H9 (cell line): Measurements from ENCODE around the gene RFPL1. TPM values are rescaled to one million over a fixed set of nuclear protein-coding genes. Genes with fewer than 3 reads are reported as not detected.

ENCODE experiments used
- DNase-seq: peaks from one replicate; pipeline ENCODE4 v3.0.0-alpha.2; 2017
- H2AFZ ChIP-seq: one replicate; pipeline ENCODE4 v1.6.1; 2013; ENCODE audit warnings: mild to moderate bottlenecking, low read length, control low read depth, moderate library complexity
- H2AK5ac ChIP-seq: 2 replicates; pipeline ENCODE4 v1.6.1; 2013; ENCODE audit warnings: low read length, control low read depth, mixed read lengths; ENCODE audit not compliant: insufficient read length
- H2BK120ac ChIP-seq: one replicate; pipeline ENCODE4 v1.6.1; 2013; ENCODE audit warnings: low read depth, mild to moderate bottlenecking, low read length, control low read depth, inconsistent platforms; ENCODE audit not compliant: poor library complexity, severe bottlenecking
- H2BK12ac ChIP-seq: 2 replicates; pipeline ENCODE4 v1.6.1; 2013; ENCODE audit warnings: low read length, control low read depth, mixed read lengths, low read depth; ENCODE audit not compliant: insufficient read length
- H2BK15ac ChIP-seq: 2 replicates; pipeline ENCODE4 v1.6.1; 2013; ENCODE audit warnings: low read depth, low read length, control low read depth
- H2BK20ac ChIP-seq: one replicate; pipeline ENCODE4 v1.6.1; 2013; ENCODE audit warnings: low read depth, mild to moderate bottlenecking, low read length, control low read depth, inconsistent platforms; ENCODE audit not compliant: poor library complexity, severe bottlenecking
- H2BK5ac ChIP-seq: 2 replicates; pipeline ENCODE4 v1.6.1; 2013; ENCODE audit warnings: low read length, control low read depth, mixed read lengths; ENCODE audit not compliant: insufficient read length
- H3K14ac ChIP-seq: 2 replicates; pipeline ENCODE4 v1.6.1; 2013; ENCODE audit warnings: low read length, control low read depth; ENCODE audit not compliant: insufficient read depth
- H3K18ac ChIP-seq: 2 replicates; pipeline ENCODE4 v1.6.1; 2013; ENCODE audit warnings: low read depth, mild to moderate bottlenecking, mixed read lengths, low read length, control low read depth; ENCODE audit not compliant: insufficient read length
- H3K23ac ChIP-seq: 2 replicates; pipeline ENCODE4 v1.6.1; 2013; ENCODE audit warnings: low read length, control low read depth, mixed read lengths, low read depth; ENCODE audit not compliant: insufficient read length
- H3K23me2 ChIP-seq: 2 replicates; pipeline ENCODE4 v1.6.1; 2013; ENCODE audit warnings: low read depth, mild to moderate bottlenecking, mixed read lengths, low read length, control low read depth; ENCODE audit not compliant: insufficient read length, poor library complexity, severe bottlenecking
- H3K27ac ChIP-seq: 2 replicates; pipeline ENCODE4 v1.5.1; 2013; ENCODE audit warnings: low read length, control low read depth, mixed read lengths, low read depth; ENCODE audit not compliant: insufficient read length
- H3K27me3 ChIP-seq: 2 replicates; pipeline ENCODE4 v1.6.1; 2013; ENCODE audit warnings: low read length, control low read depth, inconsistent platforms; ENCODE audit not compliant: insufficient read depth
- H3K4ac ChIP-seq: 2 replicates; pipeline ENCODE4 v1.6.1; 2013; ENCODE audit warnings: low read depth, mild to moderate bottlenecking, control low read depth, inconsistent platforms, low read length, moderate library complexity
- H3K4me1 ChIP-seq: 2 replicates; pipeline ENCODE4 v1.6.1; 2013; ENCODE audit warnings: low read length, control low read depth, inconsistent platforms; ENCODE audit not compliant: insufficient read depth
- H3K4me2 ChIP-seq: 2 replicates; pipeline ENCODE4 v1.6.1; 2013; ENCODE audit warnings: low read length, control low read depth, mixed read lengths; ENCODE audit not compliant: insufficient read length, insufficient read depth
- H3K56ac ChIP-seq: 2 replicates; pipeline ENCODE4 v1.6.1; 2013; ENCODE audit warnings: low read depth, mild to moderate bottlenecking, mixed read lengths, low read length, control low read depth; ENCODE audit not compliant: insufficient read length
- H3K79me1 ChIP-seq: 2 replicates; pipeline ENCODE4 v1.6.1; 2013; ENCODE audit warnings: low read depth, mild to moderate bottlenecking, moderate library complexity, low read length, control low read depth, inconsistent platforms; ENCODE audit not compliant: insufficient read depth, poor library complexity, severe bottlenecking
- H3K79me2 ChIP-seq: 2 replicates; pipeline ENCODE4 v1.6.1; 2013; ENCODE audit warnings: low read length, control low read depth, inconsistent platforms; ENCODE audit not compliant: insufficient read depth
- H3K9ac ChIP-seq: 2 replicates; pipeline ENCODE4 v1.6.1; 2013; ENCODE audit warnings: low read length, control low read depth, mixed read lengths; ENCODE audit not compliant: insufficient read length; ENCODE audit errors: extremely low read depth
- H3K9me3 ChIP-seq: one replicate; pipeline ENCODE4 v1.6.1; 2013; ENCODE audit warnings: low read depth, low read length, inconsistent platforms; ENCODE audit not compliant: control insufficient read depth
- H3T11ph ChIP-seq: one replicate; pipeline ENCODE4 v1.6.1; 2013; ENCODE audit warnings: mild to moderate bottlenecking, low read length, control low read depth, inconsistent platforms
- H4K20me1 ChIP-seq: one replicate; pipeline ENCODE4 v1.6.1; 2013; ENCODE audit not compliant: control insufficient read depth, insufficient read length, insufficient read depth
- H4K5ac ChIP-seq: 2 replicates; pipeline ENCODE4 v1.6.1; 2013; ENCODE audit warnings: low read depth, mild to moderate bottlenecking, mixed read lengths, low read length, control low read depth; ENCODE audit not compliant: insufficient read length
- H4K8ac ChIP-seq: replicated peaks from 2 replicates; pipeline ENCODE4 v1.6.1; 2013; ENCODE audit warnings: low read length, control low read depth, mixed read lengths, low read depth; ENCODE audit not compliant: insufficient read length
- H4K91ac ChIP-seq: 2 replicates; pipeline ENCODE4 v1.6.1; 2013; ENCODE audit warnings: low read depth, mild to moderate bottlenecking, moderate library complexity, mixed read lengths, low read length, control low read depth; ENCODE audit not compliant: insufficient read length
- H3K27ac Mint-ChIP-seq, 3 experiments: 2 replicates in 2 of 3; 3 replicates in 1 of 3; pipeline ENCODE4 v1.8.0; 2020 to 2021; ENCODE audit warnings: mixed read lengths in 3 of 3, mild to moderate bottlenecking in 1 of 3, moderate library complexity in 1 of 3
- H3K27me3 Mint-ChIP-seq: 2 replicates; pipeline ENCODE4 v1.8.0; 2021; ENCODE audit warnings: low read depth, mild to moderate bottlenecking, moderate library complexity, mixed read lengths
- H3K36me3 Mint-ChIP-seq, 3 experiments: 2 replicates in 2 of 3; 3 replicates in 1 of 3; pipeline ENCODE4 v1.8.0; 2020 to 2021; ENCODE audit warnings: low read depth in 3 of 3, mixed read lengths in 3 of 3; ENCODE audit not compliant: insufficient read depth in 1 of 3
- H3K4me1 Mint-ChIP-seq, 2 experiments: 2 replicates each; pipeline ENCODE4 v1.8.0; 2020; ENCODE audit warnings: mixed read lengths in 2 of 2
- H3K4me3 Mint-ChIP-seq, 2 experiments: 2 replicates in 1 of 2; 3 replicates in 1 of 2; pipeline ENCODE4 v1.8.0; 2020 to 2021; ENCODE audit warnings: mild to moderate bottlenecking in 2 of 2, mixed read lengths in 2 of 2, moderate library complexity in 1 of 2
- H3K9me3 Mint-ChIP-seq, 2 experiments: 2 replicates in 1 of 2; 3 replicates in 1 of 2; pipeline ENCODE4 v1.8.0; 2020; ENCODE audit warnings: mild to moderate bottlenecking in 2 of 2, mixed read lengths in 2 of 2, moderate library complexity in 1 of 2
- CTCF ChIP-seq: fragments of 200-600 bp; sonication (generic); conservative IDR thresholded peaks from 3 replicates; pipeline ENCODE4 v1.8.0; 2021; ENCODE audit warnings: antibody characterized with exemption, mild to moderate bottlenecking
- WGBS: extraction: QIAGEN DNeasy Blood & Tissue Kit; methylation state at CpG from one replicate; pipeline ENCODE4 v1.1.7; 2013; ENCODE audit warnings: missing lambda C conversion rate, low lambda C conversion rate, mixed read lengths; ENCODE audit not compliant: insufficient read length; ENCODE audit errors: extremely low coverage; 5-methylcytosine and 5-hydroxymethylcytosine counted together
- total RNA-seq: library from RNA; stranded (reverse); gene quantifications from 2 replicates; pipeline ENCODE4 v1.2.1, GENCODE V29; 2021

The RFPL1 gene
- total RNA-seq, 1 experiment from 2014 or later: not detected

- Histone ChIP-seq H2AK5ac (no peak overlapping the region), H2AFZ (no peak overlapping the region), H2BK15ac (no peak overlapping the region), H3K14ac (no peak overlapping the region), H3K4me2 (no peak overlapping the region), H3T11ph (no peak overlapping the region), H3K27ac (no peak overlapping the region), H3K4me1 (no peaks in the 10 kb centered on the region), H2BK20ac (no peak overlapping the region), H2BK12ac (no peak overlapping the region), H3K79me2 (no peaks in the 10 kb centered on the region), H3K79me1 (no peaks in the 10 kb centered on the region), H3K27me3 (no peaks in the 10 kb centered on the region), H2BK5ac (no peak overlapping the region), H4K91ac (no peak overlapping the region), H4K8ac (no peak overlapping the region), H3K4ac (no peak overlapping the region), H4K5ac (no peak overlapping the region), H4K20me1 (no peaks in the 10 kb centered on the region), H2BK120ac (no peak overlapping the region), H3K23me2 (no peaks in the 10 kb centered on the region), H3K9ac (no peak overlapping the region), H3K18ac (no peak overlapping the region), H3K23ac (no peak overlapping the region), H3K9me3 (no peaks in the 10 kb centered on the region), H3K56ac (no peak overlapping the region)
- no CpG with 5 or more reads among the region's 6 CpGs for WGBS
- Mint-ChIP-seq H3K9me3 (peaks cover 8 to 12% of the 10 kb centered on the region in 2 experiments; a peak in 3 of 5 replicates), H3K27me3 (peaks cover 7% of the 10 kb centered on the region), H3K4me3 (no peak overlapping the region), H3K27ac (no peak overlapping the region), H3K4me1 (no peaks in the 10 kb centered on the region), H3K36me3 (peaks cover 16 to 30% (median 28%) of the 10 kb centered on the region in 3 experiments)
- no peak for TF ChIP-seq CTCF
- DNase-seq: no peak
These were observed 52.6 kb downstream of the RFPL1 start for GRCh38 chr22:29491012-29491411.

Other genes starting within 250 kb of the RFPL1 start
- gene EMID1, start 232.7 kb upstream of the RFPL1 start, total RNA-seq: 4.5 and 5.4 TPM in 2 replicates
- gene RHBDD3, start 170.6 kb upstream of the RFPL1 start, total RNA-seq: 92.9 and 99.7 TPM in 2 replicates
- gene EWSR1, start 170.3 kb upstream of the RFPL1 start, total RNA-seq: 456 and 462 TPM in 2 replicates
- gene GAS2L1, start 131.9 kb upstream of the RFPL1 start, total RNA-seq: 8.0 and 8.1 TPM in 2 replicates
- gene RASL10A, start 122.9 kb upstream of the RFPL1 start, total RNA-seq: 0.90 and 0.92 TPM in 2 replicates
- gene AP1B1, start 50.0 kb upstream of the RFPL1 start, total RNA-seq: 64.0 and 67.4 TPM in 2 replicates
- gene NEFH, start 41.6 kb downstream of the RFPL1 start, total RNA-seq: 5.7 and 5.8 TPM in 2 replicates
- 68.2 and 71.8 TPM in 2 replicates for gene THOC5, start 115.2 kb downstream of the RFPL1 start, total RNA-seq
- gene NIPSNAP1, start 142.5 kb downstream of the RFPL1 start, total RNA-seq: 169 and 171 TPM in 2 replicates
- 46.5 and 50.9 TPM in 2 replicates for gene NF2, start 165.1 kb downstream of the RFPL1 start, total RNA-seq